Measurements from ENCODE around the gene PPFIA4. TPM values are rescaled to one million over a fixed set of nuclear protein-coding genes. Genes with fewer than 3 reads are reported as not detected.

Gene PPFIA4
- total RNA-seq, 2 experiments from 2014 or later: 78.8 to 79.9 TPM

GRCh38 chr1:203082231-203082505, 55.9 kb downstream of the PPFIA4 start:
- intact Hi-C loops (cut with micrococcal nuclease): no loop called here
- TF ChIP-seq CTCF (IDR thresholded peaks at IDR 0.05): no peak
- no peak for ATAC-seq
- CTCF ChIA-PET: interaction anchor here (1.4 to 2.5 kb wide), 2 partner anchors 14 to 43 kb away, joined by 6 read pairs; no protein-coding TSS in a partner anchor
- H3K4me3 Mint-ChIP-seq: no peak overlapping the region
- H3K27ac Mint-ChIP-seq: no peak overlapping the region
- POLR2A ChIA-PET: no interaction called here
- H3K9me3 Mint-ChIP-seq: no peaks in the 10 kb centered on the region
- no peaks in the 10 kb centered on the region for H3K36me3 Mint-ChIP-seq (ENCODE audit: low read depth)
- peaks cover 13% of the 10 kb centered on the region for H3K27me3 Mint-ChIP-seq
- H3K4me1 Mint-ChIP-seq (ENCODE audit: low read depth): no peaks in the 10 kb centered on the region
- DNase-seq: no peak

- no peak for ATAC-seq
- no peak for TF ChIP-seq CTCF (IDR thresholded peaks at IDR 0.05)
- no peak overlapping the region for H3K27ac Mint-ChIP-seq
- DNase-seq: no peak
- no peak overlapping the region for H3K4me3 Mint-ChIP-seq
- ChIA-PET CTCF (interaction anchor here (0.8 to 2.5 kb wide), 5 partner anchors 13 to 83 kb away, joined by 3 to 6 read pairs (median 5); no protein-coding TSS in a partner anchor), POLR2A (no interaction called here)
- no peaks in the 10 kb centered on the region for H3K9me3 Mint-ChIP-seq
- H3K4me1 Mint-ChIP-seq (ENCODE audit: low read depth): no peaks in the 10 kb centered on the region
- intact Hi-C loops (cut with micrococcal nuclease): no loop called here
- H3K27me3 Mint-ChIP-seq: peaks cover 11% of the 10 kb centered on the region
- H3K36me3 Mint-ChIP-seq (ENCODE audit: low read depth): no peaks in the 10 kb centered on the region
These were observed 56.5 kb downstream of the PPFIA4 start for GRCh38 chr1:203082571-203083462.

GRCh38 chr1:203083463-203083921, 57.2 kb downstream of the PPFIA4 start:
- Mint-ChIP-seq H3K9me3 (no peaks in the 10 kb centered on the region), H3K4me3 (no peak overlapping the region), H3K27ac (no peak overlapping the region), H3K4me1 (ENCODE audit: low read depth) (no peaks in the 10 kb centered on the region), H3K27me3 (peaks cover 7% of the 10 kb centered on the region), H3K36me3 (ENCODE audit: low read depth) (no peaks in the 10 kb centered on the region)
- TF ChIP-seq CTCF (IDR thresholded peaks at IDR 0.05): no peak
- ATAC-seq: no peak
- no peak for DNase-seq
- ChIA-PET POLR2A (no interaction called here), CTCF (interaction anchor here (0.6 to 2.5 kb wide), 9 partner anchors 10 to 133 kb away, joined by 3 to 14 read pairs (median 5); no protein-coding TSS in a partner anchor)
- intact Hi-C loops (cut with micrococcal nuclease): no loop called here

GRCh38 chr1:203084588-203085527, 58.6 kb downstream of the PPFIA4 start:
- ChIA-PET POLR2A (interaction anchor here (0.6 to 0.7 kb wide), 2 partner anchors 460 to 678 kb away, joined by 3 to 4 read pairs; no protein-coding TSS in a partner anchor), CTCF (interaction anchor here (0.7 to 2.5 kb wide), 11 partner anchors 11 to 262 kb away, joined by 3 to 14 read pairs (median 5); no protein-coding TSS in a partner anchor)
- Mint-ChIP-seq H3K4me3 (no peak overlapping the region), H3K9me3 (no peaks in the 10 kb centered on the region), H3K27me3 (peaks cover 9% of the 10 kb centered on the region), H3K4me1 (ENCODE audit: low read depth) (no peaks in the 10 kb centered on the region), H3K27ac (no peak overlapping the region), H3K36me3 (ENCODE audit: low read depth) (no peaks in the 10 kb centered on the region)
- peak; percentile 71 for ATAC-seq
- peak; percentile 58 for DNase-seq
- intact Hi-C loops (cut with micrococcal nuclease): no loop called here
- peak; percentile 66 for TF ChIP-seq CTCF (IDR thresholded peaks at IDR 0.05)
